Glutamatergic neuron (in vitro differentiated cells): ENCODE data around the gene ATL3. TPM values are rescaled to one million over a fixed set of nuclear protein-coding genes. Genes with fewer than 3 reads are reported as not detected.
"Not testable (repeated sequence)": the region's sequence is repeated elsewhere in the genome, so short reads cannot be mapped to it uniquely, and the experiment has no call there.

ENCODE experiments used
- DNase-seq: peaks from one replicate; pipeline ENCODE4 v3.0.0; 2022
- H3K27ac Mint-ChIP-seq: one replicate; pipeline ENCODE4 v1.8.0; 2020; ENCODE audit warnings: mild to moderate bottlenecking, mixed read lengths, inconsistent platforms; ENCODE audit not compliant: unreplicated experiment
- H3K27me3 Mint-ChIP-seq: one replicate; pipeline ENCODE4 v1.8.0; 2020; ENCODE audit warnings: mild to moderate bottlenecking, moderate library complexity, mixed read lengths, inconsistent platforms; ENCODE audit not compliant: unreplicated experiment
- H3K36me3 Mint-ChIP-seq: one replicate; pipeline ENCODE4 v1.8.0; 2020; ENCODE audit warnings: mild to moderate bottlenecking, mixed read lengths, inconsistent platforms; ENCODE audit not compliant: unreplicated experiment
- H3K4me1 Mint-ChIP-seq: one replicate; pipeline ENCODE4 v1.8.0; 2020; ENCODE audit warnings: mild to moderate bottlenecking, low read depth, mixed read lengths, inconsistent platforms; ENCODE audit not compliant: unreplicated experiment
- H3K4me3 Mint-ChIP-seq: one replicate; pipeline ENCODE4 v1.8.0; 2020; ENCODE audit warnings: mild to moderate bottlenecking, mixed read lengths, inconsistent platforms; ENCODE audit not compliant: unreplicated experiment
- H3K9me3 Mint-ChIP-seq: one replicate; pipeline ENCODE4 v1.8.0; 2020; ENCODE audit warnings: mild to moderate bottlenecking, moderate library complexity, mixed read lengths, inconsistent platforms; ENCODE audit not compliant: unreplicated experiment
- CTCF ChIP-seq: fragments of 200-600 bp; sonication (generic); IDR thresholded peaks from one replicate; pipeline ENCODE4 v1.5.0; 2021; ENCODE audit not compliant: partially characterized antibody, unreplicated experiment
- total RNA-seq: library from RNA; stranded (reverse); fragmentation: NEBNext Ultra II Directional; extraction: Animal tissue kit (Norgen Biotek cat#: 25700); gene quantifications from one replicate; pipeline ENCODE4 v1.2.1, GENCODE V29; 2021; ENCODE audit not compliant: unreplicated experiment

Gene ATL3
- total RNA-seq, 1 donor from 2014 or later: 9.4 TPM

- peaks cover 3% of the 10 kb centered on the region for H3K36me3 Mint-ChIP-seq
- H3K4me1 Mint-ChIP-seq: no peaks in the 10 kb centered on the region
- TF ChIP-seq CTCF: no peak
- H3K9me3 Mint-ChIP-seq: peaks cover 1% of the 10 kb centered on the region
- DNase-seq: no peak
- no peaks in the 10 kb centered on the region for H3K27me3 Mint-ChIP-seq
- no peak overlapping the region for H3K27ac Mint-ChIP-seq
- H3K4me3 Mint-ChIP-seq: no peak overlapping the region
Measured at GRCh38 chr11:63590024-63590788, 81.0 kb downstream of the ATL3 start.

GRCh38 chr11:63589000-63589399 lies 82.2 kb downstream of the ATL3 start:
- Mint-ChIP-seq H3K27ac (no peak overlapping the region), H3K4me1 (no peaks in the 10 kb centered on the region), H3K9me3 (peaks cover 1% of the 10 kb centered on the region), H3K36me3 (peaks cover 3% of the 10 kb centered on the region), H3K4me3 (no peak overlapping the region), H3K27me3 (no peaks in the 10 kb centered on the region)
- no peak for DNase-seq
- no peak for TF ChIP-seq CTCF

GRCh38 chr11:63586451-63587166 lies 84.6 kb downstream of the ATL3 start:
- H3K4me3 Mint-ChIP-seq: no peak overlapping the region
- no peak overlapping the region for H3K27ac Mint-ChIP-seq
- peaks cover 10% of the 10 kb centered on the region for H3K36me3 Mint-ChIP-seq
- no peak for DNase-seq
- no peak for TF ChIP-seq CTCF
- peaks cover 4% of the 10 kb centered on the region for H3K9me3 Mint-ChIP-seq
- no peaks in the 10 kb centered on the region for H3K4me1 Mint-ChIP-seq
- no peaks in the 10 kb centered on the region for H3K27me3 Mint-ChIP-seq

- Mint-ChIP-seq H3K36me3 (peaks cover 23% of the 10 kb centered on the region), H3K27ac (no peak overlapping the region), H3K27me3 (no peaks in the 10 kb centered on the region), H3K4me3 (no peak overlapping the region), H3K9me3 (peaks cover 6% of the 10 kb centered on the region), H3K4me1 (no peaks in the 10 kb centered on the region)
- TF ChIP-seq CTCF: no peak
- no peak for DNase-seq
Measured at GRCh38 chr11:63583357-63583677, 87.9 kb downstream of the ATL3 start.

GRCh38 chr11:63581224-63581623 lies 90.0 kb downstream of the ATL3 start:
- peaks cover 28% of the 10 kb centered on the region for H3K36me3 Mint-ChIP-seq
- H3K4me3 Mint-ChIP-seq, H3K4me1 Mint-ChIP-seq, DNase-seq, H3K9me3 Mint-ChIP-seq, H3K27me3 Mint-ChIP-seq, H3K27ac Mint-ChIP-seq: not testable (repeated sequence)

GRCh38 chr11:63578882-63579281 lies 92.3 kb downstream of the ATL3 start:
- peaks cover 31% of the 10 kb centered on the region for H3K36me3 Mint-ChIP-seq
- H3K9me3 Mint-ChIP-seq, H3K4me3 Mint-ChIP-seq, H3K27me3 Mint-ChIP-seq, H3K27ac Mint-ChIP-seq, H3K4me1 Mint-ChIP-seq, DNase-seq: not testable (repeated sequence)
